Activated T-cell treated with anti-CD3 and anti-CD28 coated beads for 1 hour (primary cell): ENCODE results near the gene CXCL14.

ENCODE experiments used
- DNase-seq: peaks from one replicate; pipeline ENCODE4 v3.0.0-alpha.2; 2020; ENCODE audit warnings: low read depth

Gene CXCL14

GRCh38 chr5:135596157-135596763 is 17.5 kb upstream of the CXCL14 start:
- DNase-seq: no peak

- DNase-seq: no peak
These were observed 15.7 kb upstream of the CXCL14 start for GRCh38 chr5:135594416-135594960.

GRCh38 chr5:135593886-135594285 is 15.1 kb upstream of the CXCL14 start:
- DNase-seq: no peak

- no peak for DNase-seq
These were observed 14.3 kb upstream of the CXCL14 start for GRCh38 chr5:135593141-135593540.

GRCh38 chr5:135592312-135593045 is 13.7 kb upstream of the CXCL14 start:
- DNase-seq: no peak

- DNase-seq: no peak
These were observed 12.5 kb upstream of the CXCL14 start for GRCh38 chr5:135591277-135591676.

- no peak for DNase-seq
These were observed 10.4 kb upstream of the CXCL14 start for GRCh38 chr5:135589152-135589551.

GRCh38 chr5:135587721-135588663 is 9.2 kb upstream of the CXCL14 start:
- no peak for DNase-seq

- no peak for DNase-seq
These were observed 6.1 kb upstream of the CXCL14 start for GRCh38 chr5:135584918-135585317.

- DNase-seq: no peak
These were observed 5.5 kb upstream of the CXCL14 start for GRCh38 chr5:135584276-135584675.

GRCh38 chr5:135582099-135582781 is 3.4 kb upstream of the CXCL14 start:
- DNase-seq: no peak

- no peak for DNase-seq
These were observed 496 bp downstream of the CXCL14 start for GRCh38 chr5:135578305-135578684.

- no peak for DNase-seq
These were observed 1.4 kb downstream of the CXCL14 start for GRCh38 chr5:135577421-135577820.

- no peak for DNase-seq
These were observed 2.7 kb downstream of the CXCL14 start for GRCh38 chr5:135576075-135576599.

- no peak for DNase-seq
These were observed 4.3 kb downstream of the CXCL14 start for GRCh38 chr5:135574493-135574892.

- no peak for DNase-seq
These were observed 6.9 kb downstream of the CXCL14 start for GRCh38 chr5:135571902-135572301.

- no peak for DNase-seq
These were observed 7.7 kb downstream of the CXCL14 start for GRCh38 chr5:135571066-135571609.

GRCh38 chr5:135570453-135570764 is 8.4 kb downstream of the CXCL14 start:
- no peak for DNase-seq

GRCh38 chr5:135569755-135570452 is 8.9 kb downstream of the CXCL14 start:
- no peak for DNase-seq

- no peak for DNase-seq
These were observed 9.8 kb downstream of the CXCL14 start for GRCh38 chr5:135568923-135569360.

GRCh38 chr5:135568246-135568645 is 10.5 kb downstream of the CXCL14 start:
- DNase-seq: no peak
